Measurements from ENCODE around the gene GPR157.

DNA sequence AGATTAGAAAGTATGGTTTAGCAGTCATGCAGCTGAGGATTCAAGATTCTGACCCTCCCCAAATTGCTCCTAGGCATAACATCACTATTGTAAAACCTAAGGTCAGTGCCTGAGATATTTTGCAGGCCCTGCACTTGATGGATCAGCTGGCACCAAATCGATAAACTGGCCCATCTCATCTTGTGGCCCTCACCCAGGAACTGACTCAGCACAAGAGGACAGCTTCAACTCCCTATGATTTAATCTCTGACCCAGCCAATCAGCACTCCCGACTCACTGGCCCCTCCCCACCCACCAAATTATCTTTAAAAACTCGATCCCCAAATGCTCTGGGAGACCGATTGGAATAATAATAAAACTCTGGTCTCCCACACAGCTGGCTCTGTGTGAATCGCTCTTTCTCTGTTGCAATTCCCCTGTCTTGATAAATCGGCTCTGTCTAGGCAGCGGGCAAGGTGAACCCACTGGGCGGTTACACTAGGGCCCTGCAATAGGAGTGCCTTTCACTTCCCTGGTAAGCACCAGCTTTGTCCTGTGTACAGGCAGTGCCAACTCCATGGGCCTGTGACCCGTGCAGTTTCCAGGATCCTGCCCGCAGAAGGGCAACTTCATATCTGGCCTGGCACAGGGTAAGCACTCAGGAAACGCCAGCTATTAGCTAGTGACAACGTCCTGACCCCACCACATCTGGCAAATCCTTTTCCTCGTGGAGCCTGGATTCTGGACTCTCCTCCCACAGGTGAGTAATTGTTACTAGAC is 30.8 kb downstream of the GPR157 start:
- TF ChIP-seq, protein P1, sequence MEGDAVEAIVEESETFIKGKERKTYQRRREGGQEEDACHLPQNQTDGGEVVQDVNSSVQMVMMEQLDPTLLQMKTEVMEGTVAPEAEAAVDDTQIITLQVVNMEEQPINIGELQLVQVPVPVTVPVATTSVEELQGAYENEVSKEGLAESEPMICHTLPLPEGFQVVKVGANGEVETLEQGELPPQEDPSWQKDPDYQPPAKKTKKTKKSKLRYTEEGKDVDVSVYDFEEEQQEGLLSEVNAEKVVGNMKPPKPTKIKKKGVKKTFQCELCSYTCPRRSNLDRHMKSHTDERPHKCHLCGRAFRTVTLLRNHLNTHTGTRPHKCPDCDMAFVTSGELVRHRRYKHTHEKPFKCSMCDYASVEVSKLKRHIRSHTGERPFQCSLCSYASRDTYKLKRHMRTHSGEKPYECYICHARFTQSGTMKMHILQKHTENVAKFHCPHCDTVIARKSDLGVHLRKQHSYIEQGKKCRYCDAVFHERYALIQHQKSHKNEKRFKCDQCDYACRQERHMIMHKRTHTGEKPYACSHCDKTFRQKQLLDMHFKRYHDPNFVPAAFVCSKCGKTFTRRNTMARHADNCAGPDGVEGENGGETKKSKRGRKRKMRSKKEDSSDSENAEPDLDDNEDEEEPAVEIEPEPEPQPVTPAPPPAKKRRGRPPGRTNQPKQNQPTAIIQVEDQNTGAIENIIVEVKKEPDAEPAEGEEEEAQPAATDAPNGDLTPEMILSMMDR (IDR thresholded peaks at IDR 0.05): no peak
- TF ChIP-seq POLR2A (IDR thresholded peaks at IDR 0.05): no peak
- TF ChIP-seq EP300 (IDR thresholded peaks at IDR 0.05; ENCODE audit: low read depth): no peak

All from transverse colon (tissue), 3 donors.